H1 (cell line): ENCODE measurements around the gene ADAMTS16. TPM values are rescaled to one million over a fixed set of nuclear protein-coding genes. Genes with fewer than 3 reads are reported as not detected.

Experiments used
- CTCF ChIA-PET: fragments of 300-600 bp; sonication (Branson Sonifier 250); formaldehyde crosslinking; loops from one replicate; lab custom pipeline; 2021; ENCODE audit not compliant: partially characterized antibody; lab: Charles Lee
- POLR2A ChIA-PET: fragments of 300-600 bp; sonication (Branson Sonifier 250); formaldehyde crosslinking; loops from one replicate; lab custom pipeline; 2021; ENCODE audit warnings: inconsistent platforms; ENCODE audit not compliant: partially characterized antibody; lab: Charles Lee
- DNase-seq, 2 experiments: peaks; one replicate each; pipeline versions ENCODE4 v3.0.0 to v3.0.0-alpha.2; 2010 to 2022; ENCODE audit warnings: low spot score in 2 of 2, low read depth in 1 of 2, mixed read lengths in 1 of 2
- FAIRE-seq: peaks from 2 replicates; lab custom pipeline; 2011; peaks lifted over from hg19 to GRCh38; lab: Jason Lieb, UNC
- H2AFZ ChIP-seq: 2 replicates; pipeline ENCODE4 v1.8.1; 2012; ENCODE audit warnings: low read length, inconsistent platforms
- H2AK5ac ChIP-seq: 2 replicates; pipeline ENCODE4 v1.6.1; 2013; ENCODE audit warnings: low read depth, low read length
- H2BK120ac ChIP-seq: replicated peaks from 2 replicates; pipeline ENCODE3; 2013; ENCODE audit warnings: low read depth, low read length, inconsistent platforms
- H2BK12ac ChIP-seq: 2 replicates; pipeline ENCODE4 v1.6.1; 2013; ENCODE audit warnings: low read depth, low read length
- H2BK15ac ChIP-seq: 2 replicates; pipeline ENCODE4 v1.6.1; 2013; ENCODE audit warnings: low read length
- H2BK20ac ChIP-seq: 2 replicates; pipeline ENCODE4 v1.6.1; 2013; ENCODE audit warnings: low read length
- H2BK5ac ChIP-seq: 2 replicates; pipeline ENCODE4 v1.6.1; 2013; ENCODE audit warnings: low read depth, low read length
- H3K14ac ChIP-seq: 2 replicates; pipeline ENCODE4 v1.6.1; 2013; ENCODE audit warnings: inconsistent platforms; ENCODE audit not compliant: insufficient read length
- H3K18ac ChIP-seq: 2 replicates; pipeline ENCODE4 v1.6.1; 2013; ENCODE audit warnings: low read length; ENCODE audit errors: extremely low read depth
- H3K23ac ChIP-seq: 2 replicates; pipeline ENCODE4 v1.6.1; 2013; ENCODE audit warnings: inconsistent platforms; ENCODE audit not compliant: insufficient read length
- H3K23me2 ChIP-seq: 2 replicates; pipeline ENCODE4 v1.6.1; 2013; ENCODE audit warnings: low read depth, low read length
- H3K27ac ChIP-seq: 2 replicates; pipeline ENCODE4 v1.6.1; 2011; ENCODE audit warnings: low read depth, low read length, inconsistent platforms
- H3K27me3 ChIP-seq, 4 experiments: replicated peaks in 1 of 4; 1 replicate in 1 of 4; 2 replicates in 3 of 4; pipeline versions ENCODE4 v1.6.1 to v1.8.1; 2011 to 2013; ENCODE audit warnings: low read length in 3 of 4, mild to moderate bottlenecking in 3 of 4, inconsistent platforms in 2 of 4, mixed read lengths in 2 of 4, moderate library complexity in 1 of 4; ENCODE audit not compliant: control insufficient read depth in 3 of 4, insufficient read depth in 3 of 4; ENCODE audit errors: extremely low read depth in 1 of 4
- H3K36me3 ChIP-seq, 4 experiments: 2 replicates each; pipeline versions ENCODE4 v1.6.1 to v1.8.1; 2011 to 2013; ENCODE audit warnings: mild to moderate bottlenecking in 4 of 4, low read length in 3 of 4, moderate library complexity in 2 of 4, control low read depth in 1 of 4, inconsistent platforms in 1 of 4; ENCODE audit not compliant: insufficient read depth in 4 of 4, control insufficient read depth in 2 of 4
- H3K4ac ChIP-seq: replicated peaks from 2 replicates; pipeline ENCODE3; 2013; ENCODE audit warnings: low read length, low read depth, mixed read lengths, inconsistent platforms; ENCODE audit not compliant: insufficient read length
- H3K4me1 ChIP-seq, 4 experiments: replicated peaks in 1 of 4; 1 replicate in 1 of 4; 2 replicates in 3 of 4; pipeline versions ENCODE4 v1.6.1 to v1.8.1; 2011 to 2013; ENCODE audit warnings: low read length in 3 of 4, inconsistent platforms in 2 of 4, mixed read lengths in 1 of 4; ENCODE audit not compliant: insufficient read depth in 4 of 4, control insufficient read depth in 3 of 4
- H3K4me2 ChIP-seq, 2 experiments: 2 replicates each; pipeline versions ENCODE4 v1.6.1 to v1.8.1; 2011 to 2013; ENCODE audit warnings: low read depth in 2 of 2, low read length in 2 of 2, control low read depth in 1 of 2, inconsistent platforms in 1 of 2, mild to moderate bottlenecking in 1 of 2; ENCODE audit not compliant: insufficient read depth in 1 of 2
- H3K4me3 ChIP-seq, 4 experiments: fragments of 200-600, 300-600 bp in 1 of 4; sonication (generic), shearing (Covaris generic), sonication (Bioruptor Twin) in 1 of 4; 2 replicates each; pipeline versions ENCODE4 v1.5.1 to v1.8.1; 2011 to 2016; ENCODE audit warnings: low read length in 4 of 4, low read depth in 3 of 4, control low read depth in 2 of 4, inconsistent platforms in 2 of 4, mild to moderate bottlenecking in 2 of 4, mixed read lengths in 1 of 4, moderate library complexity in 1 of 4; ENCODE audit not compliant: insufficient read depth in 2 of 4; ENCODE audit errors: extremely low read depth in 1 of 4
- H3K56ac ChIP-seq: replicated peaks from 2 replicates; pipeline ENCODE3; 2013; ENCODE audit warnings: low read depth, mild to moderate bottlenecking, mixed read lengths, low read length, inconsistent platforms; ENCODE audit not compliant: insufficient read length
- H3K79me1 ChIP-seq: 2 replicates; pipeline ENCODE4 v1.6.1; 2013; ENCODE audit warnings: low read depth, low read length, control low read depth
- H3K79me2 ChIP-seq, 2 experiments: 2 replicates each; pipeline versions ENCODE4 v1.6.1 to v1.8.1; 2012 to 2013; ENCODE audit warnings: low read length in 2 of 2, mild to moderate bottlenecking in 2 of 2, inconsistent platforms in 1 of 2; ENCODE audit not compliant: insufficient read depth in 2 of 2, control insufficient read depth in 1 of 2
- H3K9ac ChIP-seq, 4 experiments: replicated peaks in 1 of 4; 1 replicate in 1 of 4; 2 replicates in 3 of 4; pipeline versions ENCODE4 v1.6.1 to v1.8.1; 2011 to 2013; ENCODE audit warnings: low read depth in 3 of 4, low read length in 3 of 4, control low read depth in 2 of 4, mild to moderate bottlenecking in 2 of 4, moderate library complexity in 2 of 4, inconsistent platforms in 1 of 4; ENCODE audit errors: extremely low read depth in 1 of 4
- H3K9me3 ChIP-seq, 2 experiments: 2 replicates each; pipeline versions ENCODE4 v1.6.1 to v1.8.1; 2012 to 2013; ENCODE audit warnings: mild to moderate bottlenecking in 2 of 2, moderate library complexity in 2 of 2, control low read depth in 1 of 2, inconsistent platforms in 1 of 2, low read depth in 1 of 2, low read length in 1 of 2, mixed read lengths in 1 of 2; ENCODE audit not compliant: insufficient read depth in 2 of 2
- H4K20me1 ChIP-seq, 2 experiments: replicated peaks in 1 of 2; 2 replicates each; pipeline versions ENCODE3 to v1.8.1; 2011 to 2013; ENCODE audit warnings: inconsistent platforms in 2 of 2, low read length in 2 of 2, mild to moderate bottlenecking in 1 of 2; ENCODE audit not compliant: insufficient read depth in 2 of 2, control insufficient read depth in 1 of 2
- H4K5ac ChIP-seq: 2 replicates; pipeline ENCODE4 v1.6.1; 2013; ENCODE audit warnings: low read length, low read depth, mixed read lengths, inconsistent platforms; ENCODE audit not compliant: insufficient read length
- H4K8ac ChIP-seq: 2 replicates; pipeline ENCODE4 v1.8.0; 2013; ENCODE audit warnings: mild to moderate bottlenecking, moderate library complexity, low read length, inconsistent platforms; ENCODE audit not compliant: insufficient read depth; ENCODE audit errors: extremely low read depth
- H4K91ac ChIP-seq: replicated peaks from 2 replicates; pipeline ENCODE3; 2013; ENCODE audit warnings: low read length, mixed read lengths, inconsistent platforms; ENCODE audit not compliant: insufficient read length
- CREB1 ChIP-seq: IDR thresholded peaks from 2 replicates; pipeline ENCODE4 v1.6.1; 2012; ENCODE audit warnings: inconsistent platforms
- FOSL1 ChIP-seq: IDR thresholded peaks from 2 replicates; pipeline ENCODE4 v1.6.1; 2011; ENCODE audit warnings: mild to moderate bottlenecking, low read depth, low read length, moderate library complexity; ENCODE audit not compliant: insufficient read depth
- HDAC6 ChIP-seq: IDR thresholded peaks from one replicate; pipeline ENCODE4 v1.7.1; 2012; ENCODE audit warnings: low read depth, mild to moderate bottlenecking, inconsistent platforms, low read length, moderate library complexity
- KDM1A ChIP-seq: fragments of 200-600, 300-600 bp; sonication (generic); IDR thresholded peaks from 2 replicates; pipeline ENCODE4 v1.7.1; 2016; ENCODE audit warnings: mild to moderate bottlenecking, low read length, borderline replicate concordance
- NANOG ChIP-seq: IDR thresholded peaks from 2 replicates; pipeline ENCODE4 v1.6.1; 2011; ENCODE audit warnings: low read length, low read depth, mild to moderate bottlenecking, inconsistent platforms; ENCODE audit not compliant: insufficient read depth, poor library complexity, severe bottlenecking
- SP4 ChIP-seq: IDR thresholded peaks from 2 replicates; pipeline ENCODE4 v1.6.1; 2012; ENCODE audit warnings: low read length, inconsistent platforms
- WGBS, 2 experiments: shearing (Covaris generic) in 1 of 2; methylation state at CpG; one replicate each; pipeline versions ENCODE4 v1.1.6 to v1.1.7; 2013 to 2015; ENCODE audit warnings: low lambda C conversion rate in 2 of 2, mixed read lengths in 2 of 2, inconsistent platforms in 1 of 2, low coverage in 1 of 2, missing lambda C conversion rate in 1 of 2; ENCODE audit not compliant: insufficient replicate concordance in 2 of 2, insufficient coverage in 1 of 2, insufficient read length in 1 of 2; ENCODE audit errors: extremely low coverage in 1 of 2, missing lambda C conversion rate in 1 of 2; 5-methylcytosine and 5-hydroxymethylcytosine counted together
- polyA plus RNA-seq, 7 experiments: library from polyadenylated mRNA; depleted of rRNA in 3 of 7; stranded (reverse) in 5 of 7; unstranded in 2 of 7; fragments of >200 nt in 5 of 7; fragments of 200-250 nt in 2 of 7; gene quantifications; 1 replicate in 5 of 7; 2 replicates in 1 of 7; 4 replicates in 1 of 7; pipeline versions ENCODE4 v1.2.1 to v1.2.3, GENCODE V29; 2011 to 2013; ENCODE audit warnings: missing spikeins in 2 of 7, mixed read lengths in 2 of 7
- total RNA-seq: library from RNA; stranded (reverse); fragmentation: NEBNext Ultra II Directional; extraction: Animal tissue kit (Norgen Biotek cat#: 25700); gene quantifications from 2 replicates; pipeline ENCODE4 v1.2.1, GENCODE V29; 2021
- TF ChIP-seq, protein P1 (sequence below): IDR thresholded peaks from 2 replicates; pipeline ENCODE4 v1.6.1; 2012; ENCODE audit warnings: inconsistent platforms

The ADAMTS16 gene
- total and polyA plus RNA-seq, 2 of the 8 experiments (the other 6 are each of a cell fraction or from before 2014, with no cell fraction given), result 3.7 to 16.0 TPM

GRCh38 chr5:5363045-5363444, 222.9 kb downstream of the ADAMTS16 start:
- H4K91ac ChIP-seq, result no peak overlapping the region
- H3K4me3 ChIP-seq, result no peak overlapping the region
- no peaks in the 10 kb centered on the region for H3K79me1 ChIP-seq
- 98% methylated on average over 3 of the region's 3 CpGs; no CpG with 5 or more reads in 1 of the 2 experiments for WGBS, 2 experiments
- H2BK120ac ChIP-seq, result no peak overlapping the region
- H2AFZ ChIP-seq, result no peak overlapping the region
- no peaks in the 10 kb centered on the region for H3K27me3 ChIP-seq
- H3K14ac ChIP-seq, result no peak overlapping the region
- TF ChIP-seq SP4, result no peak
- no peak for TF ChIP-seq KDM1A
- TF ChIP-seq NANOG, result no peak
- TF ChIP-seq, protein P1, sequence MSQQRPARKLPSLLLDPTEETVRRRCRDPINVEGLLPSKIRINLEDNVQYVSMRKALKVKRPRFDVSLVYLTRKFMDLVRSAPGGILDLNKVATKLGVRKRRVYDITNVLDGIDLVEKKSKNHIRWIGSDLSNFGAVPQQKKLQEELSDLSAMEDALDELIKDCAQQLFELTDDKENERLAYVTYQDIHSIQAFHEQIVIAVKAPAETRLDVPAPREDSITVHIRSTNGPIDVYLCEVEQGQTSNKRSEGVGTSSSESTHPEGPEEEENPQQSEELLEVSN, result no peak
- no peak for TF ChIP-seq FOSL1
- no peak for TF ChIP-seq HDAC6
- TF ChIP-seq CREB1, result no peak
- TF ChIP-seq, all 59 proteins: peak for 0
- Histone ChIP-seq H3K56ac (no peak overlapping the region), H3K36me3 (no peaks in the 10 kb centered on the region), H2BK15ac (no peak overlapping the region), H3K4me2 (no peak overlapping the region), H3K79me2 (no peaks in the 10 kb centered on the region), H3K27ac (no peak overlapping the region), H4K5ac (no peak overlapping the region), H3K9ac (no peak overlapping the region), H3K23ac (no peak overlapping the region), H3K23me2 (no peaks in the 10 kb centered on the region), H2BK12ac (no peak overlapping the region), H2BK20ac (no peak overlapping the region), H4K8ac (no peak overlapping the region), H2AK5ac (no peak overlapping the region), H3K4ac (no peak overlapping the region), H4K20me1 (no peaks in the 10 kb centered on the region), H3K9me3 (no peaks in the 10 kb centered on the region), H2BK5ac (no peak overlapping the region), H3K18ac (no peak overlapping the region), H3K4me1 (peaks cover 0 to 7% (median 0%) of the 10 kb centered on the region in 4 experiments; a peak in 1 of 7 replicates)
- DNase-seq, result no peak
- FAIRE-seq, result no peak
- ChIA-PET CTCF (interaction anchor here (1.1 to 2.3 kb wide), 3 partner anchors 9 to 97 kb away, joined by 3 to 7 read pairs (median 5); no protein-coding TSS in a partner anchor), POLR2A (no interaction called here)
